ENCODE results near the gene MAML2.
"Not testable (repeated sequence)": the region's sequence is repeated elsewhere in the genome, so short reads cannot be mapped to it uniquely, and the experiment has no call there.

MAML2 gene

GRCh38 chr11:96303980-96304379 lies 39.0 kb downstream of the MAML2 start:
- in situ Hi-C loops (cut with MboI; ENCODE audit: low pct_unique_long_range_greater_than_20kb, low sequenced_read_pairs) = no loop called here
- no peak for DNase-seq

GRCh38 chr11:96303064-96303463 lies 39.9 kb downstream of the MAML2 start:
- no peak for DNase-seq
- in situ Hi-C loops (cut with MboI; ENCODE audit: low pct_unique_long_range_greater_than_20kb, low sequenced_read_pairs) = no loop called here

DNA sequence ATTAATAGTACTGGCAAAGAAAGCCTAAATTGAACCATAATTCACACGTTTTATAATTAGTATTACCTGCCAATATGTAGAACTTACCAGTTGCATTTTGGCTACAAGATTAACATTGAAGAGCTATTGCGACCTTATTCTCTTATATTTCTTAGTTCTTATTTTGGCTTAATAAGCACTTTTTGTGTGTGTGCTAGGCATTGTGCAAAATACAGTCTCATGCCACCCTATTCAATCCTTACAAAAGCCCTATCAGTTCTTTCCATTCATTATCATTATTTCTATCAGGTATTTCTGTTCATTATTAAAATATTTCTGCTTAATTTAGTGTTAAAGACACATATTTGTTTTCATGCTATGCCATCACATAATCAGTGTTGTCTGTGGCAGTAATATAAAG lies 41.2 kb downstream of the MAML2 start:
- in situ Hi-C loops (cut with MboI; ENCODE audit: low pct_unique_long_range_greater_than_20kb, low sequenced_read_pairs) = no loop called here
- DNase-seq = no peak

DNA sequence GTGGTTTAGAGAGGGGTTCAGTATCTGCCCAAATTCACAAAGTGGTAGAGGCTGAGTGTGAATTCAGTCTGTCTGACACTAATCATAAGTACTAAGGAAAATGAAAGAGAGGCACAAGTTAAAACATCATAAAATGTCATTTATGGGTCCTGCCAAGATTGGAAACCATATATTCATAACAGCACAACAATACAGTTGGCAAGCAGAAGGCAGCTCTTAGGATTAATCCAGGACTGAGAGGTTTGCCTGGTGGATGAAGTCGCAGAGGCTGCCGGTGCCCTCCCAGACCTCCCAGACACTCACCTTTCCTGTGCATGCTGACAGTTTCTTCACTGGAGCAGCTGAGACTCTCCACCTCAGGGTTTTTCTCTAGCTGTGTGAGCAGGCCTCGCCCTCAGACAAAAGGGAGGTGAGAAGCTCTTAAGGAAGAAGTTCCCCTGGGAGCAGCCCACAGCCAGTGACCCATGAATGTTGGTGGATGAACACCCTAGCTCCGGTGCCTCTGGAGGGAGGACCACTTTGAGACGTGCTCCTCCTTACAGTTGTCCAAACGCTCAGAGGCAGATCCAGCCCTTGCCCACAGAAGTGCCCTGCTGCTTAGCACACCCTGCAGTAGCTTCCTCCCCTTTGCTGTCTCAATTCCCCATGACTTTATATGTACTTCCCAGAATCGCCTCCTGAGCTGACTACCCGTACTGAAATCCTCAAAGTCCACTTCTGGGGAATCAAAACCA lies 43.7 kb downstream of the MAML2 start:
- in situ Hi-C loops (cut with MboI; ENCODE audit: low pct_unique_long_range_greater_than_20kb, low sequenced_read_pairs) = no loop called here
- no peak for DNase-seq

DNA sequence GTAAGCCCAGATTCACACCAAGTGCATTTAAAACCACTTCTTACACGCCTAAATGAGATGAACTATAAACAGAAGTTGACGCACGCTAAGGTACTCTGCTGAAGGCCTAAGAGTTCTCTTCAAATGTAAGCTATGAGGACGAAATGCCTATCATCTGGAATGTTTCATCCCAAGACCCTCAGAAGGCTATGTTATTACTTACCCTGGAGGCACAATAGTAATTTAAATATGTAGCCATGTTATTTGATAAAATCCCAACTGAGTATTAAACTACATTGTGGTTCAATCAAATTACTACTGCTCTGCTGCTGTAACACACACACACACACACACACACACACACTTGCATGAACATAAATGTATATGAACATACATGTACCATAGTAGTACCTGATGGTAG lies 47.6 kb downstream of the MAML2 start:
- DNase-seq = no peak
- in situ Hi-C loops (cut with MboI; ENCODE audit: low pct_unique_long_range_greater_than_20kb, low sequenced_read_pairs) = no loop called here

DNA sequence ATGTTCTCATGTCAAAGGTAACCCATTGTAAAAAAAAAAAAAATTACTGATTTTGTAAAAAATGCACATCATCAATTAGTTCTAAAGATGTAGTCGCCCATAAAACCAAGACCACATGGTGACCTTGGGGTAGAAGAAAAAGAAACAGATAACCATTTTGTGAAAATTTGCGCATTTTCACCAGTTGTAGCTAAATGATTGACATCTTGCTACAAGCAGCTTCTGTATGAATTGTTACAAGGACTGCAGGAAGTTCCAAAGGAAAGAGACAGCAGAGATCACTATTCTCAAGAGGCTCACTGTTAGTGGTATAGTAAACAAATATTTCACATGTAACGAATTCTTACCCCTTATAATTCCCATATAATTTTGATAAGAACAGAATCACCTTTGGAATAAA lies 48.7 kb downstream of the MAML2 start:
- no peak for DNase-seq
- in situ Hi-C loops (cut with MboI; ENCODE audit: low pct_unique_long_range_greater_than_20kb, low sequenced_read_pairs) = no loop called here

DNA sequence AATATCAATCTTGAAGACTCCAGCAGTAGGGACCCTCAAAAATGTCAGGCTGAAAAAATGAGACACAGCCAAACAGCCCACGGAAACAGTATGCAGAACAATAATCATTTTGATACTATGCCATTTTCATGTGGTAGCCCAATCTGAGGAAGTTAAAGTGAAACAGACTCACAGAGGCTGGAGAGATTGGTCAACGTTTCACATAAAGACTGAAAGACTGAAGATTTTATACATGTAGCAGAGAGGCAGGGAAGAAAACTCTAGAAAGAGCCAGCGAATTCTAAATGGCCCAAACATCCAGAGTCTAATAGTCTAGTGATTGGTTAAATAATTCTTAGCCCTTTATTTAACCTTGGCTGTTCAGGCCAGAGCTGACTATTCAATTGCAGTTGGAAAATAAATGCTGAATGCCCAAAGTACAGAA lies 49.4 kb downstream of the MAML2 start:
- no peak for DNase-seq
- in situ Hi-C loops (cut with MboI; ENCODE audit: low pct_unique_long_range_greater_than_20kb, low sequenced_read_pairs) = no loop called here

- in situ Hi-C loops (cut with MboI; ENCODE audit: low pct_unique_long_range_greater_than_20kb, low sequenced_read_pairs) = no loop called here
- DNase-seq = no peak
These were observed 49.9 kb downstream of the MAML2 start for GRCh38 chr11:96293109-96293508.

DNA sequence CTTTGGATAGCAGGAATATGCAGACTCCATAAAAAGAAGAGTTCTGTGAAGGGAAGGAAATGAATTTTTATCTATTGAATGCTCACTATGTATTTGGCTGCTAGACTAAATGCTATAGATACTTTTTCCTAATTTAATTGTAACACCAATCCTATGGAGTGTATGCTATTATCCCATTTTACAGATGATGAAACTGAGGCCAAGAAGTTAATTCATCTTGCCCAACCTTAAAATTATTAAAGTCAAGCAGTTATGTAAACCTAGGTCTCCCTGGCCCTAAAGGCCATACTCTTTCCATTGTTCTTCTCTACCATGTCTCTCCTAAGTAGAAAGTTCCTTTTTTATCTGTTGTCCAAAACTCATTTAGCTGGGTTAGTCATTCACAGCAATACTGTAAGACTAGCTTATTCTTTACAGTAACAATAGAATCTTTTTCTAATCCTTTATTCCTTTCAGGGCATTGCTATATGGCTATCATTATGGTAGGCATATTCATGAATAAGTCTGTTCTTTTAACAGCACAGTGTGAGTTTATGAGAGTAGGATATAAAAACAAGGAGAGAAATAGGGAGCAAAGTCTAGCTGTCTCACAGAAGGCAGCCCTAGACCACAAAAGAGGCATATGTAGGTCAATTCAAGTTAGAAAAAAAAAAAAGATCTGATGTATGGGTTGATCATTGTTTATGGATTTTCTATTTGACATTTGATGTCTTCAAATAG lies 50.5 kb downstream of the MAML2 start:
- no peak for DNase-seq
- in situ Hi-C loops (cut with MboI; ENCODE audit: low pct_unique_long_range_greater_than_20kb, low sequenced_read_pairs) = no loop called here

GRCh38 chr11:96290631-96291030 lies 52.4 kb downstream of the MAML2 start:
- in situ Hi-C loops (cut with MboI; ENCODE audit: low pct_unique_long_range_greater_than_20kb, low sequenced_read_pairs) = no loop called here
- DNase-seq = no peak

DNA sequence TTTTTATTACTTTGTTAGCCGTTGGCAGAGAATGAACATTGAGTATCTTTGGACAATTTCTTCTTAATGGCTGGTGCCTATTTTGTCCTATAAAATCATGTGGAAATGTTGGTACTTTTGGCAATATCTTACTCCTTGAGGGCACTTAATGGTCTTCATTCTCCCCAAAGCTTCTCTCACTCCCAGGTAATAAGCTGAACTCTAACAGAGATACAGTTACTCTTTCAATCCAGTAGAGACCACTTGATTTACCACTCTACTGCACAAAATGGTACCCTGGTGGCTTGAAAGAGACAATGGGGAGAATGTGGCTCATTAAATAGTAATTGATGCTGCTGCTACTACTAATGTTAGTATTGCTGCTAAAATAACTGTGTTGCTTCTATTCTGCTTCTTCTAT lies 53.0 kb downstream of the MAML2 start:
- in situ Hi-C loops (cut with MboI; ENCODE audit: low pct_unique_long_range_greater_than_20kb, low sequenced_read_pairs) = no loop called here
- DNase-seq = no peak

DNA sequence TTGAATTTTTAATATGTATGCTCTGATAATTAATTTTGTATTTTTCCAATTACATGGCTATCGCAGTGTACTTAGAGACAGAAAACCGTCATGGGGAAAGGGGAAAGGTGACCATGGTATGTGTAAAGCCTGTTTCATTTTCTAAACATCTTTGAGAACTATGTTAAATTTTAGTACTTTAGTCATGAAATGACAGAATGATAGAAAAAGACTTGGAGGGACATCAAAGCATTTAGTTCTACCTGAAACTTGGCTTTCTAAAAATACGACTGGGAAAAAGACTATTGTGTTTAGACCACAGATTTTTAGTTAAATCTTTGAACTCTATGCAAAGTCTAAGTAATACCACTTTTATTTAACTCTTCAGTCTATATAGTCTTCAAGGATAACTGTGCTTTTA lies 54.1 kb downstream of the MAML2 start:
- in situ Hi-C loops (cut with MboI; ENCODE audit: low pct_unique_long_range_greater_than_20kb, low sequenced_read_pairs) = no loop called here

DNA sequence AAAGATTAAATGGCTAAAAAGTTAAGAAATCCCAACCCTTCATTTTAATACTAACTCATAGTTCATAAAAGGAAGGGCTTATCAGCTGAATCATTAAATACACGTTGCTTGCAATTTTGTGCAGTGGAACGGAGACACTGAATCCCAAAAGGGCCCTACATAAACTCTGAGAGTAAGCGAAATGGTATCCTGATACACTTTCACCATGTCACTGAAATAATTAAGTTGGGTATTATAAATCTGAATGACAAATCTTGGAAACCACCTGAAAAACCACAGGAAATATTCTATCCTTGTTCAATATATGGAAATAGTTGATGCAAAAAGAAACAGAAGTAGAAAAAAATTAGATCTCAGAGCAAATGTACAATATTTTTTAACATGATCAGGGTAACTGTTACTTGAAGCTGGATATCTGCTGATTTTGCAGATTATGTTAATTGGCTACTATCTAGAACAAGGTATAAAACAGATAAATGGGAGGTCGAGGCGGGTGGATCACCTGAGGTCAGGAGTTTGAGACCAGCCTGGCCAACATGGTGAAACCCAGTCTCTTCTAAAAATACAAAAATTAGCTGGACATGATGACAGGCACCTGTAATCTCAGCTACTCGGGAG lies 55.1 kb downstream of the MAML2 start:
- in situ Hi-C loops (cut with MboI; ENCODE audit: low pct_unique_long_range_greater_than_20kb, low sequenced_read_pairs) = no loop called here
- no peak for DNase-seq

More for the DNA sequence above, 54.1 kb downstream of the MAML2 start:
- no peak for DNase-seq

GRCh38 chr11:96285985-96286384 lies 57.0 kb downstream of the MAML2 start:
- DNase-seq; in situ Hi-C loops (cut with MboI; ENCODE audit: low pct_unique_long_range_greater_than_20kb, low sequenced_read_pairs): not testable (repeated sequence)

GRCh38 chr11:96284917-96285316 lies 58.1 kb downstream of the MAML2 start:
- in situ Hi-C loops (cut with MboI; ENCODE audit: low pct_unique_long_range_greater_than_20kb, low sequenced_read_pairs) = no loop called here
- no peak for DNase-seq

GRCh38 chr11:96284401-96284800 lies 58.6 kb downstream of the MAML2 start:
- in situ Hi-C loops (cut with MboI; ENCODE audit: low pct_unique_long_range_greater_than_20kb, low sequenced_read_pairs) = no loop called here
- no peak for DNase-seq

DNA sequence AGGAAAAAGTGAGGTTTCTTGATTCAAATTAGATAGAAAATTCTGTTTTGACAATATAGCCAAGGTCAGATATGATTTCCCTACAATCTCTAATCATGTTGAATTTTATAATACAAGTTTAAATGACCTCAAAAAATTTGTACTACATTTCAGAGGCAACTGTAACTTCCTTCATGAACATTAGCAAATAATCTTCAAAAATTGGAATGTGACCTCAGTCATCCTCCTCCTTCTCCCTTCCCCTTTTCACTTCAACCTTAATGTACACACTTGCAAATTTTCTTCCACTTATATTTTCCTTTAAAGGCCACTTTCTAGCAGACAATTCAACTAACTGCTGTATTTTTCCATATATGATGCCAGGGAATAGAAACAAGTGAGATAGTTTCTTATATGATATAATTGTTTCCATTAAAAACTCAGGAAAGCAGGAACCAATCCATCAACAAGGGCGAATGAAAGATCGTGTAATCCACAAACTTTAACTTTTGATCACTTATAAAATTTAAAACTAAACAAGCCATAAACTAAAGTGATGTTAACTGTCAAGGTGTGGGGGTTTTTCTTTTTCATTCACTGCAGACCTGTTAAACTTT lies 60.3 kb downstream of the MAML2 start:
- DNase-seq = no peak
- in situ Hi-C loops (cut with MboI; ENCODE audit: low pct_unique_long_range_greater_than_20kb, low sequenced_read_pairs) = no loop called here

GRCh38 chr11:96280444-96280843 lies 62.6 kb downstream of the MAML2 start:
- in situ Hi-C loops (cut with MboI; ENCODE audit: low pct_unique_long_range_greater_than_20kb, low sequenced_read_pairs) = no loop called here
- no peak for DNase-seq

GRCh38 chr11:96279896-96280290 lies 63.1 kb downstream of the MAML2 start:
- no peak for DNase-seq
- in situ Hi-C loops (cut with MboI; ENCODE audit: low pct_unique_long_range_greater_than_20kb, low sequenced_read_pairs) = no loop called here

All from KBM-7 (cell line).